Caco-2 (cell line): ENCODE data around the gene BOLA2B. TPM values are rescaled to one million over a fixed set of nuclear protein-coding genes. Genes with fewer than 3 reads are reported as not detected.

ENCODE experiments used
- BruUV-seq: library from RNA; stranded (reverse); fragments of 400-500 nt; replicated peaks from 2 replicates; lab custom pipeline; 2021; lab: Mats Ljungman, UMichigan
- CTCF ChIA-PET: fragments of 300-600 bp; sonication (Branson Sonifier 250); formaldehyde crosslinking; loops from one replicate; lab custom pipeline; 2022; ENCODE audit warnings: antibody characterized with exemption; lab: Charles Lee
- POLR2A ChIA-PET: fragments of 300-600 bp; sonication (Branson Sonifier 250); formaldehyde crosslinking; loops from one replicate; lab custom pipeline; 2022; ENCODE audit warnings: antibody characterized with exemption; lab: Charles Lee
- DNase-seq, 2 experiments: peaks; one replicate each; pipeline versions ENCODE4 v3.0.0 to v3.0.0-alpha.2; 2020 to 2022
- H3K27me3 ChIP-seq: replicated peaks from 2 replicates; pipeline ENCODE4 v1.6.0; 2011; ENCODE audit warnings: low read length; ENCODE audit not compliant: control insufficient read depth, insufficient read depth
- H3K36me3 ChIP-seq: 2 replicates; pipeline ENCODE4 v1.5.1; 2011; ENCODE audit warnings: low read length; ENCODE audit not compliant: control insufficient read depth, insufficient read depth
- H3K4me1 ChIP-seq: fragments of 250-450 bp; sonication (Bioruptor Pico); 2 replicates; pipeline ENCODE4 v1.5.1; 2020; ENCODE audit warnings: mild to moderate bottlenecking
- H3K4me3 ChIP-seq: 2 replicates; pipeline ENCODE4 v1.5.1; 2011; ENCODE audit warnings: low read depth, mild to moderate bottlenecking, control low read depth, low read length
- H3K9me3 ChIP-seq: fragments of 250-450 bp; sonication (Bioruptor Pico); 2 replicates; pipeline ENCODE4 v1.5.1; 2020; ENCODE audit warnings: mild to moderate bottlenecking, moderate library complexity
- H3K27ac Mint-ChIP-seq: one replicate; pipeline ENCODE4 v1.8.0; 2022; ENCODE audit warnings: mixed read lengths; ENCODE audit not compliant: unreplicated experiment
- H3K27me3 Mint-ChIP-seq: one replicate; pipeline ENCODE4 v1.8.0; 2022; ENCODE audit warnings: mixed read lengths; ENCODE audit not compliant: insufficient read depth, unreplicated experiment
- H3K36me3 Mint-ChIP-seq: one replicate; pipeline ENCODE4 v1.8.0; 2022; ENCODE audit warnings: mild to moderate bottlenecking, mixed read lengths; ENCODE audit not compliant: insufficient read depth, unreplicated experiment
- H3K4me1 Mint-ChIP-seq: one replicate; pipeline ENCODE4 v1.8.0; 2022; ENCODE audit warnings: low read depth, mixed read lengths; ENCODE audit not compliant: unreplicated experiment
- H3K4me3 Mint-ChIP-seq: one replicate; pipeline ENCODE4 v1.8.0; 2022; ENCODE audit warnings: mild to moderate bottlenecking, moderate library complexity, mixed read lengths; ENCODE audit not compliant: unreplicated experiment
- H3K9me3 Mint-ChIP-seq: one replicate; pipeline ENCODE4 v1.8.0; 2022; ENCODE audit warnings: mixed read lengths; ENCODE audit not compliant: unreplicated experiment
- intact Hi-C: fragments of 100-400 bp; cut with micrococcal nuclease; formaldehyde crosslinking; loops from one replicate; pipeline ENCODE4 v1.10.0; 2022; ENCODE audit not compliant: unreplicated experiment
- total RNA-seq: library from RNA; stranded (reverse); gene quantifications from 2 replicates; pipeline ENCODE4 v1.2.3, GENCODE V29; 2022
- TF ChIP-seq, protein P1 (sequence below), 2 experiments: fragments of 200-600 bp in 1 of 2; IDR thresholded peaks; 1 replicate in 1 of 2; 2 replicates in 1 of 2; pipeline versions ENCODE4 v1.5.1 to v1.8.0; 2011 to 2022; ENCODE audit warnings: antibody characterized with exemption in 1 of 2, control low read depth in 1 of 2, inconsistent platforms in 1 of 2, low read depth in 1 of 2, low read length in 1 of 2, mild to moderate bottlenecking in 1 of 2, moderate library complexity in 1 of 2; ENCODE audit not compliant: insufficient read depth in 1 of 2, severe bottlenecking in 1 of 2, unreplicated experiment in 1 of 2

BOLA2B gene
- total RNA-seq, 1 experiment from 2014 or later = 96.5 TPM

DNA sequence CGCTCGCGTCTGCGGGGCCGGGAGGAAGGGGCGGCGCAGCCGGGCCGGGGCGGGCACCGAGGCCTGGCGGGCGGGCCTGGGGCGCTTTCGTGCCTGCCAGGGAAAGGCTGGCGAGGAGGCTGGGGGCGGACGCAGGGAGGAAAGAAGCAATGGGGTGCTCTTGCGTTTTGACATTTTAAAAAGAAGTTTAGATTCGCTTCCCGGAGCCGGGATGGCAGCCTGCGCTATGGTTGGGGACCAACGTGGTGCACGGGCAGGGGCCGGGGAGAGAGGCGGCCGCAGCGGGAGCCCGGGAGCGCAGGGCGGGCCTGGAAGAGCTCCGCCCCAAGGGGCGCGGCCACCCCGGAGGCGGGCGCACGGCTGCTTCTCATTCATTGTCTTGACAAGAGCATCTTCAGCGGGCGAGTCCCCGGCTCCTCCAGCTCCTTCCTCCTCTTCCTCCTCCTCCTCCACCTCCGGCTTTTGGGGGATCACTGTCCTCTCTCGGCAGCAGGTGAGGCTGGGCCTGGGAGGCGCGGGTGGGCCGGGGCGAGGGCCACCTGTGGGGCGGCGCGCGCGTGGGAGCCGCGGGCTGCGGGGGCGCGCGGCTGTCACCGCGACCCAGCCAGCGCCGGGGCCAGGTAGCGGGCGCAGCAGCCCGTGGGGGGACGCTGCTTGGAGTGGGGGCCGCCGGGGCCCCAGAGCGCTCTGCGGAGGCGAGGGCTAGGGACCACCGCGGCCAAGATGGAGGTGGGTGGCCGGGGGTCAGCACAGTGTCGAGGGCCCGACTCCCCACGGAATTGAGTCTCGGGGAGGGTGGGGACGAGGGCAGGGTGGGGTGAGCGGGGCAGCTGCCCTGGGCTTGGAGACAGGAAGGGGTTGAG lies 10.0 kb downstream of the BOLA2B start, which contains the start of gene CORO1A:
Gene CORO1A (plus strand): TSS at position 370 of the 863 bp plus-strand sequence. CDS start 1,608 bp downstream, outside the sequence.
- POLR2A ChIA-PET = no interaction called here
- peak within 1 kb of the TSS; percentile 80 for H3K4me3 Mint-ChIP-seq
- H3K9me3 ChIP-seq = no peaks in the 10 kb centered on the region
- intact Hi-C loops = no loop called here
- no peaks in the 10 kb centered on the region for H3K27me3 ChIP-seq
- H3K27me3 Mint-ChIP-seq = no peaks in the 10 kb centered on the region
- no peaks in the 10 kb centered on the region for H3K36me3 ChIP-seq
- peak within 1 kb of the TSS; percentile 68 for H3K4me3 ChIP-seq
- H3K4me1 Mint-ChIP-seq = no peaks in the 10 kb centered on the region
- CTCF ChIA-PET = interaction anchor here (1.0 kb wide), 4 partner anchors 60 to 92 kb away, joined by 3 to 4 read pairs (median 4); partner anchors contain the start of genes MAPK3 and TBX6
- H3K4me1 ChIP-seq = no peaks in the 10 kb centered on the region
- H3K27ac Mint-ChIP-seq = no peak within 1 kb of the TSS
- H3K9me3 Mint-ChIP-seq = no peaks in the 10 kb centered on the region
- no TSS peak for BruUV-seq
- no peaks in the 10 kb centered on the region for H3K36me3 Mint-ChIP-seq
- DNase-seq = peak; percentile 64 to 78
- TF ChIP-seq, protein P1, sequence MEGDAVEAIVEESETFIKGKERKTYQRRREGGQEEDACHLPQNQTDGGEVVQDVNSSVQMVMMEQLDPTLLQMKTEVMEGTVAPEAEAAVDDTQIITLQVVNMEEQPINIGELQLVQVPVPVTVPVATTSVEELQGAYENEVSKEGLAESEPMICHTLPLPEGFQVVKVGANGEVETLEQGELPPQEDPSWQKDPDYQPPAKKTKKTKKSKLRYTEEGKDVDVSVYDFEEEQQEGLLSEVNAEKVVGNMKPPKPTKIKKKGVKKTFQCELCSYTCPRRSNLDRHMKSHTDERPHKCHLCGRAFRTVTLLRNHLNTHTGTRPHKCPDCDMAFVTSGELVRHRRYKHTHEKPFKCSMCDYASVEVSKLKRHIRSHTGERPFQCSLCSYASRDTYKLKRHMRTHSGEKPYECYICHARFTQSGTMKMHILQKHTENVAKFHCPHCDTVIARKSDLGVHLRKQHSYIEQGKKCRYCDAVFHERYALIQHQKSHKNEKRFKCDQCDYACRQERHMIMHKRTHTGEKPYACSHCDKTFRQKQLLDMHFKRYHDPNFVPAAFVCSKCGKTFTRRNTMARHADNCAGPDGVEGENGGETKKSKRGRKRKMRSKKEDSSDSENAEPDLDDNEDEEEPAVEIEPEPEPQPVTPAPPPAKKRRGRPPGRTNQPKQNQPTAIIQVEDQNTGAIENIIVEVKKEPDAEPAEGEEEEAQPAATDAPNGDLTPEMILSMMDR (IDR thresholded peaks at IDR 0.05; ENCODE audit: insufficient read depth in 1 of 2, low read depth in 1 of 2, low read length in 1 of 2, severe bottlenecking in 1 of 2, unreplicated experiment in 1 of 2) = no peak

DNA sequence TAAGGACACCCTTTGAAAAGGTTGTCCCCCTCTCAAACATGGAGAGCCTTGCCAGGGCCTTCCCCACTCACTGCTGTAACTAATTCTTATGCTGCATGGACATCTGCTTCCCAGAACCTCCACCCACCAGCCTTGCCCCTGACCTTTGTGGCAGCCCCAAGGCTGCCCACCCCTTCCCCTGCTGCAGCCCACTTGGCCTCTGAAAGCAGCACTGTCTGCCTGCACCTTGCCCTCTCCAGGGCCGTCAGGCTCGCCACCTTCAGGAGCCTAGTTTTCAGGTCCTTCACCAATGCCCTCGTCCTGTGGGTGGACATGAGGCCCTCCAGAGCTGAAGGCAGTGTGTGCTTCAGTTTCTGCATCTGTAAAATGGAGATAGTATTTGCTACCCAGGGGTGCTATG lies 12.7 kb downstream of the BOLA2B start:
- intact Hi-C loops = no loop called here
- no peaks in the 10 kb centered on the region for H3K4me1 ChIP-seq
- no peaks in the 10 kb centered on the region for H3K9me3 Mint-ChIP-seq
- H3K4me3 ChIP-seq = no peak overlapping the region
- H3K27me3 ChIP-seq = no peaks in the 10 kb centered on the region
- no peaks in the 10 kb centered on the region for H3K36me3 ChIP-seq
- POLR2A ChIA-PET = no interaction called here
- BruUV-seq = no TSS peak
- TF ChIP-seq, protein P1 (IDR thresholded peaks at IDR 0.05; ENCODE audit: insufficient read depth in 1 of 2, low read depth in 1 of 2, low read length in 1 of 2, severe bottlenecking in 1 of 2, unreplicated experiment in 1 of 2) = no peak
- no peaks in the 10 kb centered on the region for H3K4me1 Mint-ChIP-seq
- CTCF ChIA-PET = interaction anchor here (0.7 kb wide), 1 partner anchor 237 kb away, joined by 4 read pairs; no protein-coding TSS in a partner anchor
- H3K27ac Mint-ChIP-seq = no peak overlapping the region
- no peak for DNase-seq
- H3K4me3 Mint-ChIP-seq = no peak overlapping the region
- no peaks in the 10 kb centered on the region for H3K36me3 Mint-ChIP-seq
- no peaks in the 10 kb centered on the region for H3K9me3 ChIP-seq
- no peaks in the 10 kb centered on the region for H3K27me3 Mint-ChIP-seq

DNA sequence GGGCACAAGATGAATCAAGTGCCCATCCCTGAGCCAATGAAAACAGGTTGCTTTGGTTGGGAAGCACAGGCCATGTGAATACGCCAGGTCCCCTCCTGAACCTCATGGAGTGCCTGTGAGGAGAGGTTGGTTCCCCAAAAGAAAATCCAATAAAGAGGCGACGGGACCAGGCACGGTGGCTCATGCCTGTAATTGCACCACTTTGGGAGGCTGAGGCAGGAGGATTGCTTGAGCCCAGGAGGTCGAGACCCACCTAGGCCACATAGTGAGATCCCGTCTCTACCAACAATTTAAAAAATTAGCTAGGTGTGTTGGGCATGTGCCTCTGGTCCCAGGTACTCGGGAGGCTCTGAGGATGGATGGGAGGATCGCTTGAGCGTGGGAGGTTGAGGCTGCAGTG lies 13.5 kb downstream of the BOLA2B start:
- intact Hi-C loops = no loop called here
- CTCF ChIA-PET = no interaction called here
- H3K4me1 ChIP-seq = no peaks in the 10 kb centered on the region

More for the DNA sequence above, 13.5 kb downstream of the BOLA2B start:
- Histone ChIP-seq H3K36me3 (no peaks in the 10 kb centered on the region), H3K27me3 (no peaks in the 10 kb centered on the region), H3K9me3 (no peaks in the 10 kb centered on the region), H3K4me3 (no peak overlapping the region)
- no TSS peak for BruUV-seq
- H3K27me3 Mint-ChIP-seq = no peaks in the 10 kb centered on the region
- no peaks in the 10 kb centered on the region for H3K36me3 Mint-ChIP-seq
- no peak for DNase-seq
- TF ChIP-seq, protein P1 (IDR thresholded peaks at IDR 0.05; ENCODE audit: insufficient read depth in 1 of 2, low read depth in 1 of 2, low read length in 1 of 2, severe bottlenecking in 1 of 2, unreplicated experiment in 1 of 2) = no peak
- no peaks in the 10 kb centered on the region for H3K9me3 Mint-ChIP-seq
- POLR2A ChIA-PET = no interaction called here
- no peak overlapping the region for H3K27ac Mint-ChIP-seq
- H3K4me3 Mint-ChIP-seq = no peak overlapping the region
- no peaks in the 10 kb centered on the region for H3K4me1 Mint-ChIP-seq
